HepG2 (cell line): ENCODE data around the gene RRAD. TPM values are rescaled to one million over a fixed set of nuclear protein-coding genes. Genes with fewer than 3 reads are reported as not detected.

Experiments
- ELF1 ChIP-seq: sonication (generic); formaldehyde crosslinking; IDR thresholded peaks from 2 replicates; pipeline ENCODE4 v1.4.0; 2020; ENCODE audit warnings: missing genetic modification reagents
- ETV5 ChIP-seq: IDR thresholded peaks from 2 replicates; pipeline ENCODE4 v1.6.1; 2018; ENCODE audit warnings: missing biosample characterization, missing genetic modification reagents, inconsistent platforms, borderline replicate concordance
- HNRNPL ChIP-seq: fragments of 200-400 bp; formaldehyde crosslinking; IDR thresholded peaks from 2 replicates; pipeline ENCODE4 v1.6.1; 2017; ENCODE audit warnings: mild to moderate bottlenecking, low read depth, low read length
- KMT2B ChIP-seq: IDR thresholded peaks from 2 replicates; pipeline ENCODE4 v1.6.1; 2016; ENCODE audit warnings: missing genetic modification reagents, missing compliant biosample characterization
- MEF2D ChIP-seq: sonication (generic); formaldehyde crosslinking; IDR thresholded peaks from 2 replicates; pipeline ENCODE4 v1.5.1; 2020; ENCODE audit warnings: mild to moderate bottlenecking, missing genetic modification reagents
- PHF21A ChIP-seq: sonication (generic); formaldehyde crosslinking; IDR thresholded peaks from 2 replicates; pipeline ENCODE4 v1.5.0; 2020; ENCODE audit warnings: mild to moderate bottlenecking, missing genetic modification reagents
- SMAD3 ChIP-seq: sonication (generic); formaldehyde crosslinking; IDR thresholded peaks from 2 replicates; pipeline ENCODE4 v1.4.0; 2020; ENCODE audit warnings: missing genetic modification reagents
- TOPORS ChIP-seq: sonication (generic); formaldehyde crosslinking; IDR thresholded peaks from 2 replicates; pipeline ENCODE4 v1.8.0; 2023; ENCODE audit warnings: mild to moderate bottlenecking, missing genetic modification reagents
- ZBTB20 ChIP-seq: sonication (generic); formaldehyde crosslinking; IDR thresholded peaks from 2 replicates; pipeline ENCODE4 v1.8.1; 2023; ENCODE audit warnings: missing genetic modification reagents, low read depth, mild to moderate bottlenecking, borderline replicate concordance
- ZNF292 ChIP-seq: sonication (generic); formaldehyde crosslinking; IDR thresholded peaks from 2 replicates; pipeline ENCODE4 v1.8.1; 2022; ENCODE audit warnings: mild to moderate bottlenecking, low read depth, missing genetic modification reagents, borderline replicate concordance
- polyA plus RNA-seq, 8 experiments: library from polyadenylated mRNA; depleted of rRNA in 3 of 8; stranded (reverse) in 7 of 8; unstranded in 1 of 8; fragments of >200 nt; fragmentation: Illumina TruSeq in 4 of 8; extraction: Trizol in 4 of 8; gene quantifications; 2 replicates each; pipeline versions ENCODE4 v1.2.1 to v1.2.3, GENCODE V29; 2011 to 2016; ENCODE audit warnings: low read depth in 4 of 8, missing spikeins in 1 of 8, mixed read lengths in 1 of 8; ENCODE audit not compliant: insufficient read depth in 1 of 8
- total RNA-seq, 5 experiments: library from RNA; depleted of rRNA; stranded (reverse); fragments of >200 nt; fragmentation: Illumina TruSeq; extraction: Trizol; gene quantifications; 2 replicates each; pipeline ENCODE4 v1.2.3, GENCODE V29; 2016; ENCODE audit warnings: low read depth in 1 of 5
- TF ChIP-seq, protein P1 (sequence below): sonication (generic); formaldehyde crosslinking; IDR thresholded peaks from 2 replicates; pipeline ENCODE4 v1.9.0; 2022; ENCODE audit warnings: missing genetic modification reagents, mild to moderate bottlenecking, borderline replicate concordance
- TF ChIP-seq, protein P2 (sequence below): sonication (generic); formaldehyde crosslinking; IDR thresholded peaks from 2 replicates; pipeline ENCODE4 v1.9.0; 2021; ENCODE audit warnings: missing genetic modification reagents, mild to moderate bottlenecking, borderline replicate concordance
- TF ChIP-seq, protein P3 (sequence below): sonication (generic); formaldehyde crosslinking; IDR thresholded peaks from 2 replicates; pipeline ENCODE4 v1.8.1; 2023; ENCODE audit warnings: mild to moderate bottlenecking, missing genetic modification reagents
- TF ChIP-seq, protein P4 (sequence below): sonication (generic); formaldehyde crosslinking; IDR thresholded peaks from 2 replicates; pipeline ENCODE4 v1.4.0; 2020; ENCODE audit warnings: missing genetic modification reagents
- TF ChIP-seq, protein P5 (sequence below): sonication (generic); formaldehyde crosslinking; IDR thresholded peaks from 2 replicates; pipeline ENCODE4 v1.5.1; 2020; ENCODE audit warnings: mild to moderate bottlenecking, missing genetic modification reagents, moderate library complexity
- TF ChIP-seq, protein P6 (sequence below): sonication (generic); formaldehyde crosslinking; IDR thresholded peaks from 2 replicates; pipeline ENCODE4 v1.5.0; 2020; ENCODE audit warnings: missing genetic modification reagents

The RRAD gene
- total and polyA plus RNA-seq, 2 of the 13 experiments (the other 11 are each of a cell fraction or from before 2014, with no cell fraction given): 0.80 to 1.1 TPM

DNA sequence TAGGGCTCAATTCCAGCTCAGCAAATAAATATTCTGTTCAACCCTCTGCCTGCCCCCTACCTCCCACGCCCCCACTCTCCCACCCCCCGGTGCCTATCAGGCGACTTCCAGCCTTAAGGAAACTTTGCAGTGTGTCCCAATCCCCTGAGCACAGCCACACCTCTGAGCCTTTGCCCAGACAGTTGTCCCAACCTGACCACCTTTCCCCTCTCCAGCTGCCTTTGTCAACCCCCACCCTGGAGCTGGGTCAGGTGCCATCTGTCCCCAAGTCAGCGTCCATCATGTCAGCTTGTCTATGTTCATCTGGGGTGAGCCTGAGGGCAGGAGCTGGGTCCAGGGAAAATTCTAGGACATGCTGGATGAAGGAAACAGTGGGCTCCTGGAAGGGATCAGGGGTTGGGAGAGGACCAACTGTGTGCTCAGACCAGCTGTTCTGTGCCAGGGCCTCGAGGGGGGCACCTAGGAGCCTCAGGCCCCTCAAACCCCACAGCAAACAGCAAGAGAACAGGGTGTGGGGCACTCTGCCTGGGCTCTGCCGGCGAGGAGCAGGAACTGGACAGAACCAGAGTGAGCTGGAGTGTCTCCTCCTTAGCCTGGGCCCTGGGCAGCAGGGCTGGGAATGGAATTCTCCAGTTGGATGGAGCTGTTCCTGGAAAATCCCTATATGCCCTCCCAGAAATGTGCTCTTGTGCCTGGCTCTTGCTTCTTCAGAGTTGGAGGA is 24.5 kb downstream of the RRAD start (continued):
- no peak for TF ChIP-seq TOPORS (CRISPR knock-in tag)
- no peak for TF ChIP-seq MEF2D
- TF ChIP-seq, protein P1, sequence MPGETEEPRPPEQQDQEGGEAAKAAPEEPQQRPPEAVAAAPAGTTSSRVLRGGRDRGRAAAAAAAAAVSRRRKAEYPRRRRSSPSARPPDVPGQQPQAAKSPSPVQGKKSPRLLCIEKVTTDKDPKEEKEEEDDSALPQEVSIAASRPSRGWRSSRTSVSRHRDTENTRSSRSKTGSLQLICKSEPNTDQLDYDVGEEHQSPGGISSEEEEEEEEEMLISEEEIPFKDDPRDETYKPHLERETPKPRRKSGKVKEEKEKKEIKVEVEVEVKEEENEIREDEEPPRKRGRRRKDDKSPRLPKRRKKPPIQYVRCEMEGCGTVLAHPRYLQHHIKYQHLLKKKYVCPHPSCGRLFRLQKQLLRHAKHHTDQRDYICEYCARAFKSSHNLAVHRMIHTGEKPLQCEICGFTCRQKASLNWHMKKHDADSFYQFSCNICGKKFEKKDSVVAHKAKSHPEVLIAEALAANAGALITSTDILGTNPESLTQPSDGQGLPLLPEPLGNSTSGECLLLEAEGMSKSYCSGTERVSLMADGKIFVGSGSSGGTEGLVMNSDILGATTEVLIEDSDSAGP (CRISPR knock-in tag): 0 out of 2 replicates have a peak, but pooled peaks have one; percentile 25
- TF ChIP-seq PHF21A (CRISPR knock-in tag): no peak
- 0 out of 2 replicates have a peak, but pooled peaks have one; percentile 41 for TF ChIP-seq HNRNPL
- TF ChIP-seq, protein P2, sequence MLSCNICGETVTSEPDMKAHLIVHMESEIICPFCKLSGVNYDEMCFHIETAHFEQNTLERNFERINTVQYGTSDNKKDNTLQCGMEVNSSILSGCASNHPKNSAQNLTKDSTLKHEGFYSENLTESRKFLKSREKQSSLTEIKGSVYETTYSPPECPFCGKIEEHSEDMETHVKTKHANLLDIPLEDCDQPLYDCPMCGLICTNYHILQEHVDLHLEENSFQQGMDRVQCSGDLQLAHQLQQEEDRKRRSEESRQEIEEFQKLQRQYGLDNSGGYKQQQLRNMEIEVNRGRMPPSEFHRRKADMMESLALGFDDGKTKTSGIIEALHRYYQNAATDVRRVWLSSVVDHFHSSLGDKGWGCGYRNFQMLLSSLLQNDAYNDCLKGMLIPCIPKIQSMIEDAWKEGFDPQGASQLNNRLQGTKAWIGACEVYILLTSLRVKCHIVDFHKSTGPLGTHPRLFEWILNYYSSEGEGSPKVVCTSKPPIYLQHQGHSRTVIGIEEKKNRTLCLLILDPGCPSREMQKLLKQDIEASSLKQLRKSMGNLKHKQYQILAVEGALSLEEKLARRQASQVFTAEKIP (CRISPR knock-in tag): no peak
- TF ChIP-seq, protein P3, sequence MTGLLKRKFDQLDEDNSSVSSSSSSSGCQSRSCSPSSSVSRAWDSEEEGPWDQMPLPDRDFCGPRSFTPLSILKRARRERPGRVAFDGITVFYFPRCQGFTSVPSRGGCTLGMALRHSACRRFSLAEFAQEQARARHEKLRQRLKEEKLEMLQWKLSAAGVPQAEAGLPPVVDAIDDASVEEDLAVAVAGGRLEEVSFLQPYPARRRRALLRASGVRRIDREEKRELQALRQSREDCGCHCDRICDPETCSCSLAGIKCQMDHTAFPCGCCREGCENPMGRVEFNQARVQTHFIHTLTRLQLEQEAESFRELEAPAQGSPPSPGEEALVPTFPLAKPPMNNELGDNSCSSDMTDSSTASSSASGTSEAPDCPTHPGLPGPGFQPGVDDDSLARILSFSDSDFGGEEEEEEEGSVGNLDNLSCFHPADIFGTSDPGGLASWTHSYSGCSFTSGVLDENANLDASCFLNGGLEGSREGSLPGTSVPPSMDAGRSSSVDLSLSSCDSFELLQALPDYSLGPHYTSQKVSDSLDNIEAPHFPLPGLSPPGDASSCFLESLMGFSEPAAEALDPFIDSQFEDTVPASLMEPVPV (CRISPR knock-in tag): no peak
- TF ChIP-seq, protein P4, sequence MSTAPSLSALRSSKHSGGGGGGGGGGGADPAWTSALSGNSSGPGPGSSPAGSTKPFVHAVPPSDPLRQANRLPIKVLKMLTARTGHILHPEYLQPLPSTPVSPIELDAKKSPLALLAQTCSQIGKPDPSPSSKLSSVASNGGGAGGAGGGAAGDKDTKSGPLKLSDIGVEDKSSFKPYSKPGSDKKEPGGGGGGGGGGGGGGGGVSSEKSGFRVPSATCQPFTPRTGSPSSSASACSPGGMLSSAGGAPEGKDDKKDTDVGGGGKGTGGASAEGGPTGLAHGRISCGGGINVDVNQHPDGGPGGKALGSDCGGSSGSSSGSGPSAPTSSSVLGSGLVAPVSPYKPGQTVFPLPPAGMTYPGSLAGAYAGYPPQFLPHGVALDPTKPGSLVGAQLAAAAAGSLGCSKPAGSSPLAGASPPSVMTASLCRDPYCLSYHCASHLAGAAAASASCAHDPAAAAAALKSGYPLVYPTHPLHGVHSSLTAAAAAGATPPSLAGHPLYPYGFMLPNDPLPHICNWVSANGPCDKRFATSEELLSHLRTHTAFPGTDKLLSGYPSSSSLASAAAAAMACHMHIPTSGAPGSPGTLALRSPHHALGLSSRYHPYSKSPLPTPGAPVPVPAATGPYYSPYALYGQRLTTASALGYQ (CRISPR knock-in tag): no peak
- TF ChIP-seq ZBTB20 (CRISPR knock-in tag): no peak
- TF ChIP-seq, protein P5, sequence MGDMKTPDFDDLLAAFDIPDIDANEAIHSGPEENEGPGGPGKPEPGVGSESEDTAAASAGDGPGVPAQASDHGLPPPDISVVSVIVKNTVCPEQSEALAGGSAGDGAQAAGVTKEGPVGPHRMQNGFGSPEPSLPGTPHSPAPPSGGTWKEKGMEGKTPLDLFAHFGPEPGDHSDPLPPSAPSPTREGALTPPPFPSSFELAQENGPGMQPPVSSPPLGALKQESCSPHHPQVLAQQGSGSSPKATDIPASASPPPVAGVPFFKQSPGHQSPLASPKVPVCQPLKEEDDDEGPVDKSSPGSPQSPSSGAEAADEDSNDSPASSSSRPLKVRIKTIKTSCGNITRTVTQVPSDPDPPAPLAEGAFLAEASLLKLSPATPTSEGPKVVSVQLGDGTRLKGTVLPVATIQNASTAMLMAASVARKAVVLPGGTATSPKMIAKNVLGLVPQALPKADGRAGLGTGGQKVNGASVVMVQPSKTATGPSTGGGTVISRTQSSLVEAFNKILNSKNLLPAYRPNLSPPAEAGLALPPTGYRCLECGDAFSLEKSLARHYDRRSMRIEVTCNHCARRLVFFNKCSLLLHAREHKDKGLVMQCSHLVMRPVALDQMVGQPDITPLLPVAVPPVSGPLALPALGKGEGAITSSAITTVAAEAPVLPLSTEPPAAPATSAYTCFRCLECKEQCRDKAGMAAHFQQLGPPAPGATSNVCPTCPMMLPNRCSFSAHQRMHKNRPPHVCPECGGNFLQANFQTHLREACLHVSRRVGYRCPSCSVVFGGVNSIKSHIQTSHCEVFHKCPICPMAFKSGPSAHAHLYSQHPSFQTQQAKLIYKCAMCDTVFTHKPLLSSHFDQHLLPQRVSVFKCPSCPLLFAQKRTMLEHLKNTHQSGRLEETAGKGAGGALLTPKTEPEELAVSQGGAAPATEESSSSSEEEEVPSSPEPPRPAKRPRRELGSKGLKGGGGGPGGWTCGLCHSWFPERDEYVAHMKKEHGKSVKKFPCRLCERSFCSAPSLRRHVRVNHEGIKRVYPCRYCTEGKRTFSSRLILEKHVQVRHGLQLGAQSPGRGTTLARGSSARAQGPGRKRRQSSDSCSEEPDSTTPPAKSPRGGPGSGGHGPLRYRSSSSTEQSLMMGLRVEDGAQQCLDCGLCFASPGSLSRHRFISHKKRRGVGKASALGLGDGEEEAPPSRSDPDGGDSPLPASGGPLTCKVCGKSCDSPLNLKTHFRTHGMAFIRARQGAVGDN (CRISPR knock-in tag): peak; percentile 33; the same call in 1 of the 2 replicates
- no peak for TF ChIP-seq KMT2B (CRISPR knock-in tag)
- TF ChIP-seq ZNF292 (CRISPR knock-in tag): no peak
- TF ChIP-seq, protein P6, sequence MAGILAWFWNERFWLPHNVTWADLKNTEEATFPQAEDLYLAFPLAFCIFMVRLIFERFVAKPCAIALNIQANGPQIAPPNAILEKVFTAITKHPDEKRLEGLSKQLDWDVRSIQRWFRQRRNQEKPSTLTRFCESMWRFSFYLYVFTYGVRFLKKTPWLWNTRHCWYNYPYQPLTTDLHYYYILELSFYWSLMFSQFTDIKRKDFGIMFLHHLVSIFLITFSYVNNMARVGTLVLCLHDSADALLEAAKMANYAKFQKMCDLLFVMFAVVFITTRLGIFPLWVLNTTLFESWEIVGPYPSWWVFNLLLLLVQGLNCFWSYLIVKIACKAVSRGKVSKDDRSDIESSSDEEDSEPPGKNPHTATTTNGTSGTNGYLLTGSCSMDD (CRISPR knock-in tag): no peak
- TF ChIP-seq ELF1 (CRISPR knock-in tag): no peak
- TF ChIP-seq SMAD3 (CRISPR knock-in tag): no peak
- no peak for TF ChIP-seq ETV5 (CRISPR knock-in tag)
